BJ (cell line): ENCODE results near the gene COX17. TPM values are rescaled to one million over a fixed set of nuclear protein-coding genes. Genes with fewer than 3 reads are reported as not detected.
"Not testable (repeated sequence)": the region's sequence is repeated elsewhere in the genome, so short reads cannot be mapped to it uniquely, and the experiment has no call there.

ENCODE experiments used
- CTCF ChIA-PET: fragments of 350-600 bp; formaldehyde crosslinking; extraction: SDS; loops from one replicate; lab custom pipeline; 2021; ENCODE audit warnings: antibody characterized with exemption, inconsistent platforms; lab: Yijun Ruan, JAX
- POLR2A ChIA-PET: fragments of 300-600 bp; sonication (Branson Sonifier 250); formaldehyde crosslinking; extraction: SDS; loops from one replicate; lab custom pipeline; 2021; ENCODE audit warnings: antibody characterized with exemption; lab: Charles Lee
- DNase-seq: peaks from one replicate; pipeline ENCODE4 v3.0.0-alpha.2; 2011; ENCODE audit warnings: low read depth
- H3K27me3 ChIP-seq: 2 replicates; pipeline ENCODE4 v1.6.0; 2011; ENCODE audit warnings: low read length; ENCODE audit not compliant: control insufficient read depth, insufficient read depth
- H3K36me3 ChIP-seq: 2 replicates; pipeline ENCODE4 v1.5.1; 2011; ENCODE audit warnings: low read length; ENCODE audit not compliant: control insufficient read depth, insufficient read depth
- H3K4me3 ChIP-seq: 2 replicates; pipeline ENCODE4 v1.5.1; 2011; ENCODE audit warnings: low read depth, mild to moderate bottlenecking, control low read depth, low read length
- CTCF ChIP-seq: IDR thresholded peaks from 2 replicates; pipeline ENCODE4 v1.5.1; 2011; ENCODE audit warnings: low read depth, mild to moderate bottlenecking, control low read depth, inconsistent platforms, low read length, moderate library complexity; ENCODE audit not compliant: insufficient read depth
- polyA plus RNA-seq: library from polyadenylated mRNA; depleted of rRNA; stranded (reverse); fragments of >200 nt; gene quantifications from 2 replicates; pipeline ENCODE4 v1.2.3, GENCODE V29; 2011

Gene COX17
- polyA plus RNA-seq, 1 experiment: 48.1 TPM

- peak; percentile 55 for TF ChIP-seq CTCF
- no peak overlapping the region for H3K4me3 ChIP-seq
- CTCF ChIA-PET: interaction anchor here (0.8 to 3.3 kb wide), 35 partner anchors 8 to 799 kb away, joined by 3 to 19 read pairs (median 4); partner anchors contain the start of genes POGLUT1, TEX55 and TMEM39A
- no peak for DNase-seq
- POLR2A ChIA-PET: no interaction called here
- peaks cover 2% of the 10 kb centered on the region; the same call in 1 of the 2 replicates for H3K27me3 ChIP-seq
- no peaks in the 10 kb centered on the region for H3K36me3 ChIP-seq
Observed at GRCh38 chr3:119681279-119681678, 4.1 kb upstream of the COX17 start.

- Histone ChIP-seq H3K36me3 (no peaks in the 10 kb centered on the region), H3K4me3 (no peak overlapping the region), H3K27me3 (peaks cover 2% of the 10 kb centered on the region; the same call in 1 of the 2 replicates)
- ChIA-PET POLR2A (no interaction called here), CTCF (interaction anchor here (0.8 to 3.3 kb wide), 9 partner anchors 10 to 536 kb away, joined by 3 to 18 read pairs (median 5); no protein-coding TSS in a partner anchor)
- DNase-seq: no peak
- TF ChIP-seq CTCF: no peak
Observed at GRCh38 chr3:119679874-119680273, 2.7 kb upstream of the COX17 start.

GRCh38 chr3:119678209-119678608, 1.0 kb upstream of the COX17 start:
- H3K36me3 ChIP-seq, DNase-seq, H3K4me3 ChIP-seq, POLR2A ChIA-PET, H3K27me3 ChIP-seq: not testable (repeated sequence)
- CTCF ChIA-PET: interaction anchor here (1.1 to 1.3 kb wide), 2 partner anchors 12 to 78 kb away, joined by 3 read pairs; no protein-coding TSS in a partner anchor

GRCh38 chr3:119677641-119677934, 382 bp upstream of the COX17 start:
- CTCF ChIA-PET: interaction anchor here (1.6 kb wide), 1 partner anchor 152 kb away, joined by 5 read pairs; no protein-coding TSS in a partner anchor
- H3K36me3 ChIP-seq: peaks cover 1% of the 10 kb centered on the region

GRCh38 chr3:119676020-119676419, 1.2 kb downstream of the COX17 start:
- CTCF ChIA-PET: interaction anchor here (1.5 to 1.8 kb wide), 3 partner anchors 28 to 150 kb away, joined by 3 to 6 read pairs (median 5); no protein-coding TSS in a partner anchor
- Histone ChIP-seq H3K4me3 (peak overlapping the region; percentile 66), H3K36me3 (peaks cover 1% of the 10 kb centered on the region), H3K27me3 (no peaks in the 10 kb centered on the region)
- TF ChIP-seq CTCF: no peak
- DNase-seq: no peak
- POLR2A ChIA-PET: interaction anchor here (0.6 kb wide), 1 partner anchor 13 kb away, joined by 4 read pairs; no protein-coding TSS in a partner anchor

More at GRCh38 chr3:119677641-119677934, 382 bp upstream of the COX17 start:
- Histone ChIP-seq H3K4me3 (peak overlapping the region; percentile 66), H3K27me3 (no peaks in the 10 kb centered on the region)
- DNase-seq: no peak
- POLR2A ChIA-PET: no interaction called here
- TF ChIP-seq CTCF: no peak
